BJ (cell line): Measurements from ENCODE around the gene BICD2. TPM values are rescaled to one million over a fixed set of nuclear protein-coding genes. Genes with fewer than 3 reads are reported as not detected.

Source experiments
- CTCF ChIA-PET: fragments of 350-600 bp; formaldehyde crosslinking; extraction: SDS; loops from one replicate; lab custom pipeline; 2021; ENCODE audit warnings: antibody characterized with exemption, inconsistent platforms; lab: Yijun Ruan, JAX
- POLR2A ChIA-PET: fragments of 300-600 bp; sonication (Branson Sonifier 250); formaldehyde crosslinking; extraction: SDS; loops from one replicate; lab custom pipeline; 2021; ENCODE audit warnings: antibody characterized with exemption; lab: Charles Lee
- DNase-seq: peaks from one replicate; pipeline ENCODE4 v3.0.0-alpha.2; 2011; ENCODE audit warnings: low read depth
- H3K27me3 ChIP-seq: 2 replicates; pipeline ENCODE4 v1.6.0; 2011; ENCODE audit warnings: low read length; ENCODE audit not compliant: control insufficient read depth, insufficient read depth
- H3K36me3 ChIP-seq: 2 replicates; pipeline ENCODE4 v1.5.1; 2011; ENCODE audit warnings: low read length; ENCODE audit not compliant: control insufficient read depth, insufficient read depth
- H3K4me3 ChIP-seq: 2 replicates; pipeline ENCODE4 v1.5.1; 2011; ENCODE audit warnings: low read depth, mild to moderate bottlenecking, control low read depth, low read length
- polyA plus RNA-seq: library from polyadenylated mRNA; depleted of rRNA; stranded (reverse); fragments of >200 nt; gene quantifications from 2 replicates; pipeline ENCODE4 v1.2.3, GENCODE V29; 2011
- TF ChIP-seq, protein P1 (sequence below): IDR thresholded peaks from 2 replicates; pipeline ENCODE4 v1.5.1; 2011; ENCODE audit warnings: low read depth, mild to moderate bottlenecking, control low read depth, inconsistent platforms, low read length, moderate library complexity; ENCODE audit not compliant: insufficient read depth

Gene BICD2
- polyA plus RNA-seq, 1 experiment = 11.6 TPM

DNA sequence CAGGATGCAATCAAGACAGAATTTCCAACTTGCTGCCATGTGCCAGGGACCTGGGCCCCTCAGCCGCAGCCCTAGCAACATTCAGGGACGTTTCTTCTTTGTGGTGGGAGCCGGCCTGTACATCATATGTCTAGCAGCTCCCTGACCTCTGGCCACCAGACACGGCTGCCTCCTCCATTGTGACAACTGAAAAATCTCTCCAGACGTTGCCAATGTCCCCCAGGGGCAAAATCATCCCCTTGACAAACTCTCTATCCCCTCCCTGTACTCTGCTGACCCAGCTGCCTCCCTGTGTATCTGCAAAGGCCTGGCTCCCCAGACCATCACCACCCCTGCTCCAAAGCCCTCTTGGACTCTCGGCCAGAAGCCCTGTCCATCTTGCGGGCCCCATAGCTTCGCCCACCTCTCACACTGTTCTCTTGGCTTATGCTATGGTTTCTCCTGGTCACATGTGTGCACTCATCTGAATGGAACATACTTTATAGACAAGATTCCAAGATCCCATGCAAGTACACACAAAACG lies 40.8 kb downstream of the BICD2 start:
- ChIA-PET POLR2A (no interaction called here), CTCF (interaction anchor here (0.7 to 1.8 kb wide), 2 partner anchors 69 to 584 kb away, joined by 3 to 5 read pairs; no protein-coding TSS in a partner anchor)
- no peak overlapping the region for H3K4me3 ChIP-seq
- H3K27me3 ChIP-seq = no peaks in the 10 kb centered on the region
- H3K36me3 ChIP-seq = peaks cover 43% of the 10 kb centered on the region
- TF ChIP-seq, protein P1, sequence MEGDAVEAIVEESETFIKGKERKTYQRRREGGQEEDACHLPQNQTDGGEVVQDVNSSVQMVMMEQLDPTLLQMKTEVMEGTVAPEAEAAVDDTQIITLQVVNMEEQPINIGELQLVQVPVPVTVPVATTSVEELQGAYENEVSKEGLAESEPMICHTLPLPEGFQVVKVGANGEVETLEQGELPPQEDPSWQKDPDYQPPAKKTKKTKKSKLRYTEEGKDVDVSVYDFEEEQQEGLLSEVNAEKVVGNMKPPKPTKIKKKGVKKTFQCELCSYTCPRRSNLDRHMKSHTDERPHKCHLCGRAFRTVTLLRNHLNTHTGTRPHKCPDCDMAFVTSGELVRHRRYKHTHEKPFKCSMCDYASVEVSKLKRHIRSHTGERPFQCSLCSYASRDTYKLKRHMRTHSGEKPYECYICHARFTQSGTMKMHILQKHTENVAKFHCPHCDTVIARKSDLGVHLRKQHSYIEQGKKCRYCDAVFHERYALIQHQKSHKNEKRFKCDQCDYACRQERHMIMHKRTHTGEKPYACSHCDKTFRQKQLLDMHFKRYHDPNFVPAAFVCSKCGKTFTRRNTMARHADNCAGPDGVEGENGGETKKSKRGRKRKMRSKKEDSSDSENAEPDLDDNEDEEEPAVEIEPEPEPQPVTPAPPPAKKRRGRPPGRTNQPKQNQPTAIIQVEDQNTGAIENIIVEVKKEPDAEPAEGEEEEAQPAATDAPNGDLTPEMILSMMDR = no peak
- no peak for DNase-seq

DNA sequence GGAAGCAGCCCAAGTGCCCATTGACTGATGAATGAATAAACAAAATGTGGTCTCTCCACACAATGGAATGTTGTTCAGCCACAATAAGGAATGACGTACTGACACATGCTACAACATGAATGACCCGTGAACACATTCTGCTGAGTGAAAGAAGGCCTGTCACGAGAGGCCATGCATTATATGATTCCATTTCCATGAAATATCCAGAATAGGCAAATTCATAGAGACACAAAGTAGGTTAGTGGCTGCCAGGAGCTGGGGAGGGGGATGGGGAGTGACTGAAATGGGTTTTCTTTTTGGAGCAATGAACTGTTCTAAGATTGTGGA lies 41.4 kb downstream of the BICD2 start:
- DNase-seq = no peak
- POLR2A ChIA-PET = no interaction called here
- Histone ChIP-seq H3K36me3 (peaks cover 43% of the 10 kb centered on the region), H3K27me3 (no peaks in the 10 kb centered on the region), H3K4me3 (no peak overlapping the region)
- CTCF ChIA-PET = interaction anchor here (0.7 to 1.8 kb wide), 2 partner anchors 69 to 584 kb away, joined by 3 to 5 read pairs; no protein-coding TSS in a partner anchor
- TF ChIP-seq, protein P1 = no peak

DNA sequence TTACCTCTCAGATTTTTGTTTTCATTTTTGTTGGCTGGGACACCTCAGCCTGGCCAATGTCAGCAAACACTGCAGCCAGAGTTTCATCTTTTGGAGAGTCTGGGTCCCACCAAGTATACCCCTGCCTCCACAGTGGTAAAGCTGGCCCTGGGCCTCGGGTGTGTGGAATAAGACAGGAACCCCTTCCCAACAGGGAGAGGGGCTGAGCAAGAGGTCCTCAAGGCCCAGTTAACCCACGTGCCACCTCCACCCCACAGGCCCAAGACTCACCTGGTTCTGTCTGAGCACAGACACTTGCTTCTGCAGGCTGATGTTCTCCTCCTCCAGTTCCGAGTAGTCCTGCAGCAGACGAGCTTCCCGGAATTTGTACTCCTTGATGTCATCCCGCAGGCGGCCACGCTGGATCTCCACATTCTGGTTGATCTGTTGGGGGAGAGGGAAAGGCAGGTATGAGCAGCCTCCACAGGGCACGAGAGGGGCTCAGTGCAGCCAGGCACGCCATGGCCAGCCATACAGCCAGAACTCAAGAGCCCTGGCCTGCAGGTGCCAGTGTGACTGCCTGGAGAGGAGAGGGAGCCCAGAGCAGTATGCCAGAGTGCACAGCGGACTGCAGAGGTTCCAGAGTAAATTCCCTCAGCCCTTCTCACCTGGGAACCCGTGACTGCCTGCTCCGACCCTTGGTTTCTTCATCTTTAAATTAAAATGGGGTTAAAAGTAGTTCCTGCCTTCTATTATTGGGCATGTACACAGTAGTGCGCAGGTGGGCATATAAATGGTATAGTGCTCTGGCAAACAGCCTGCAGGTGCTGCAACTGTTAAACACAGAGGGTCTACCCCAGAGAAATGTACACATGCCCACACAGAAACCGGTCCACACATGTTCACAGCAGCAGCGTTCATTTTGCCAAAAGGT lies 42.0 kb downstream of the BICD2 start:
- POLR2A ChIA-PET = no interaction called here
- Histone ChIP-seq H3K27me3 (no peaks in the 10 kb centered on the region), H3K4me3 (no peak overlapping the region), H3K36me3 (peaks cover 40% of the 10 kb centered on the region)
- no peak for DNase-seq
- CTCF ChIA-PET = no interaction called here
- TF ChIP-seq, protein P1 = no peak

DNA sequence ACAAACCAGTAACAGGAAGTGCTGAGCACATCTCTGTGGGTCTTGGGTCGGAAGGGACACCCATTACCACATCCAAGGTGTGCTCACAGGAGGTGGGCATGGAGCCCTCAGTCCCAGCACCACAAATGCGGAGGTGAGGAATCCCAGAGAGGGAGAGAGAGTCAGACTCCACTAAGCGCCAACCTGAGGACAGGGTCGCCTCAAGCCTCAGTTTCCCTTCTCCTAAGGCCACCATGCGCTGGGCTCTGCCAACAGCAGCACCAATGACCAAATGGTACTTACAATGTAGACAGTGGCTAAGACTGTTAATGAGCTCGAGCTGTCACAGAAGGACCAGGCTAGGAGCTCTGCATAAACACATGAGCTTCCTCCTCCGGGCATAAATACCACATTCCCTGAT lies 43.1 kb downstream of the BICD2 start:
- H3K4me3 ChIP-seq = no peak overlapping the region
- H3K27me3 ChIP-seq = no peaks in the 10 kb centered on the region
- TF ChIP-seq, protein P1 = no peak
- peaks cover 37% of the 10 kb centered on the region for H3K36me3 ChIP-seq
- ChIA-PET CTCF (interaction anchor here (1.0 kb wide), 1 partner anchor 69 kb away, joined by 3 read pairs; no protein-coding TSS in a partner anchor), POLR2A (no interaction called here)
- DNase-seq = no peak

DNA sequence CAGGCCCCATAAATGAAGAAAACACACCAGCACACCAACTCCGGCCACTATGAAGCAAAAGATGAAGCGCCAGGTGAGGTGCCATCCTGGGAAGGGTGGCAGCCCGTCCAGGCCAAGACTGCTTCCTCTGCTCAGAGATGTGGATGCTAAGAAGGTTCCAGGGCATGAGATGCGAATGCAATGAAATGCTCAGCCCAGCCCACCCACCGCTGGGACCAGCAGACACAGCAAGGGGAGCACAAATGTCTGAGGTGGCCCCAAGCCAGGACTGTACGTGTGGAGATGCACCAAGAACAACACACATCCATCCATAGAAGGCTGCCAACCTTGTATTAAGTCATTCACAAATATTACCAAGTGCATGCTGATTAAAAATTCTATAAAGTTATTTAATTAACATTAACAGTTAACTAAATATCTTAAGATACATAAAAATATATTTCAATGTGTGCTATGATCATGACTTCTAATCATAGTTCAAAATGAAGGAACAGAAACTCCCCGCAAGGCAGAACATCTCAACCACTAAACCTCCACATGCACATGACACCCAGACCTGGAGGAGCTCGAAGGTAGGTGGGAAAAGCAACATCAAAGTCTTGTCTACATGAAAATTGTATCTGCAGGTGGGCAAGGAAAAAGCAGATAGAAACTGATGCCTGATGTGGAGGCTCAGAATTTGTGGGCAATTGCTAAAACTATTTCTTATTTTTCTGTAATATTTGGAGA lies 43.7 kb downstream of the BICD2 start:
- POLR2A ChIA-PET = no interaction called here
- no peaks in the 10 kb centered on the region for H3K27me3 ChIP-seq
- CTCF ChIA-PET = interaction anchor here (1.0 to 2.0 kb wide), 3 partner anchors 9 to 70 kb away, joined by 3 to 7 read pairs (median 4); no protein-coding TSS in a partner anchor
- TF ChIP-seq, protein P1 = no peak
- H3K4me3 ChIP-seq = no peak overlapping the region
- DNase-seq = no peak
- H3K36me3 ChIP-seq = peaks cover 36% of the 10 kb centered on the region
